Endothelial cell of umbilical vein (primary cell): ENCODE data around the gene TCEA2.
A peak's percentile ranks its signal among the peaks of the same experiment; 100 is the strongest.

Experiments
- CTCF ChIP-seq, 2 donors: IDR thresholded peaks; 1 replicate in 1 of 2; 2 replicates in 1 of 2; pipeline ENCODE4 v1.5.1; 2011; ENCODE audit warnings: low read length in 2 of 2, mild to moderate bottlenecking in 2 of 2, moderate library complexity in 2 of 2, control low read depth in 1 of 2, inconsistent platforms in 1 of 2, low read depth in 1 of 2; ENCODE audit not compliant: insufficient read depth in 1 of 2; ENCODE audit errors: extremely low read depth in 1 of 2
- EZH2 ChIP-seq: IDR thresholded peaks from 2 replicates; pipeline ENCODE4 v1.6.1; 2012; ENCODE audit warnings: borderline replicate concordance, low read depth, mild to moderate bottlenecking, moderate library complexity, low read length, inconsistent platforms; ENCODE audit not compliant: severe bottlenecking
- FOS ChIP-seq: IDR thresholded peaks from 2 replicates; pipeline ENCODE4 v1.6.1; 2011; ENCODE audit warnings: mild to moderate bottlenecking, low read length, moderate library complexity, borderline replicate concordance; ENCODE audit not compliant: insufficient read depth
- GATA2 ChIP-seq: IDR thresholded peaks from 2 replicates; pipeline ENCODE4 v1.7.0; 2011; ENCODE audit warnings: low read depth, mild to moderate bottlenecking, moderate library complexity, mixed read lengths, low read length; ENCODE audit not compliant: insufficient read length, insufficient read depth
- MAX ChIP-seq: IDR thresholded peaks from 2 replicates; pipeline ENCODE4 v1.6.1; 2011; ENCODE audit not compliant: insufficient read depth, insufficient read length
- MYC ChIP-seq: IDR thresholded peaks from one replicate; pipeline ENCODE4 v1.6.1; 2011; ENCODE audit warnings: mild to moderate bottlenecking, low read depth, low read length
- POLR2A ChIP-seq: IDR thresholded peaks from 2 replicates; pipeline ENCODE4 v1.6.1; 2012; ENCODE audit warnings: low read depth, mild to moderate bottlenecking, control low read depth, low read length
- POLR2AphosphoS5 ChIP-seq: IDR thresholded peaks from 2 replicates; pipeline ENCODE4 v1.6.1; 2012; ENCODE audit warnings: low read depth, mild to moderate bottlenecking, control low read depth, low read length, moderate library complexity; ENCODE audit not compliant: insufficient read depth

DNA sequence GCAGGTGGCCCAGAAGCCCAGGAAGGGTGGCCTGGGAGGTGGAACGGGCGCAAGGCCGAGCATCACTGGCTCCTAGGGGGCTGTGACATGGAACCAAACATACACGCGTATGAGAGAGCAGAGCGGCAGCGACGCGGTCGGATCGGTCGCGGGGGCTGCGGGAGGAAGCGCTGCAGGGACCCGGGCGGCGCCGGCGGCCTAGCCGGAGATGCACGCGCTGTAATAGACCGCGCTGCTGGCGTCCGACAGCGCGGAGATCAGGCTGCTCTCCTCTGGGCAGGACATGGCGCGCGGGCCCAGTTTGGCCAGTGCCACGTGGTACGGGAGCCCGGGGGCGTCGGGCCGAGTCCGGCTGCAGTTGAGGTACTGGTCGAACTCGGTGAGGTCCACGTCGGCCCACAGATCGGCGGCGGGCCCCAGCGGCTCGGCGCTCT is 15.0 kb upstream of the TCEA2 start:
- TF ChIP-seq POLR2AphosphoS5 (peak; percentile 43), POLR2A (no peak), CTCF (IDR thresholded peaks at IDR 0.05; ENCODE audit: extremely low read depth in 1 of 2, insufficient read depth in 1 of 2, low read depth in 1 of 2, low read length in 2 of 2) (no peak), EZH2 (no peak), MAX (no peak), FOS (no peak), GATA2 (no peak), MYC (no peak)
